Caki2 (cell line): ENCODE results near the gene POMT1. TPM values are rescaled to one million over a fixed set of nuclear protein-coding genes. Genes with fewer than 3 reads are reported as not detected.
"Not testable (repeated sequence)": the region's sequence is repeated elsewhere in the genome, so short reads cannot be mapped to it uniquely, and the experiment has no call there.

Experiments used
- DNase-seq: peaks from one replicate; pipeline ENCODE4 v3.0.0-alpha.2; 2015; ENCODE audit warnings: low read depth
- in situ Hi-C: cut with HindIII; loops from 2 replicates; pipeline ENCODE4 v1.10.0; 2016; ENCODE audit warnings: low sequenced_read_pairs, low pct_unique_long_range_greater_than_20kb, mixed read lengths
- total RNA-seq: library from RNA; depleted of rRNA; stranded (reverse); fragments of >200 nt; shearing (Covaris generic); gene quantifications from 2 replicates; pipeline ENCODE4 v1.2.3, GENCODE V29; 2014; ENCODE audit warnings: low replicate concordance

POMT1 gene
- total RNA-seq, 1 experiment from 2014 or later: 30.9 TPM

GRCh38 chr9:131487621-131488031, 15.1 kb upstream of the POMT1 start:
- in situ Hi-C loops: no loop called here
- DNase-seq: no peak

- DNase-seq: no peak
- in situ Hi-C loops: no loop called here
Observed at GRCh38 chr9:131490514-131490913, 12.2 kb upstream of the POMT1 start.

- in situ Hi-C loops: no loop called here
- DNase-seq: no peak
Observed at GRCh38 chr9:131491001-131491710, 11.6 kb upstream of the POMT1 start.

- no peak for DNase-seq
- in situ Hi-C loops: no loop called here
Observed at GRCh38 chr9:131492070-131492469, 10.6 kb upstream of the POMT1 start.

DNA sequence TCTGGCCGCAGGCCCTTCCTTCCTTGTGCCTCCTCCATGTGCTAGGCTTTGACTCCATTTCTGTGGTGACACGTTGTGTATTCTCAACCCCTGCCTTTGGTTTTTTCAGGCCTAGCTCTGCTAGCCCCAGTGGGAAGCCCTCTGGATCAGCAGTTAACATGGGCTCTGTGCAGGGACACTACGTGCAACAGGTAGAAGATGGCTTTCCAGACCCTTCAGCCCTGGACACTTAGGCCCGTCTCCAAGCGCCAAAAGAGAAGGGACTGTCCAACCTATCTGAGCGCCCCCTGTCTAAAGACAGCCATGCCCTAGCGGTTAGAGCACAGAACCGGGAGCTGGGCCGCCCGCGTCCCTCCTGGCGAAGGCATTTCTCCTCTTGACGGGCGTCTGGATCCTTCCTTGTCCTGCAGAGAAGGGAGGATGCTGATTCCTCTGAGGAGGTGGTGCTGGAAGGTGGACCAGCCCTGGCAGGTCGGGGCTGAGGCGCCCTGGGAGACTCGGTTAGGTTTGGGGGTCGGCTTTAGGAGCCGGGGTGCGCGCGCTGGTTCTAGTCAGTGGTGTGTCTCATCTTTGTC, 8.3 kb upstream of the POMT1 start:
- DNase-seq: no peak
- in situ Hi-C loops: no loop called here

DNA sequence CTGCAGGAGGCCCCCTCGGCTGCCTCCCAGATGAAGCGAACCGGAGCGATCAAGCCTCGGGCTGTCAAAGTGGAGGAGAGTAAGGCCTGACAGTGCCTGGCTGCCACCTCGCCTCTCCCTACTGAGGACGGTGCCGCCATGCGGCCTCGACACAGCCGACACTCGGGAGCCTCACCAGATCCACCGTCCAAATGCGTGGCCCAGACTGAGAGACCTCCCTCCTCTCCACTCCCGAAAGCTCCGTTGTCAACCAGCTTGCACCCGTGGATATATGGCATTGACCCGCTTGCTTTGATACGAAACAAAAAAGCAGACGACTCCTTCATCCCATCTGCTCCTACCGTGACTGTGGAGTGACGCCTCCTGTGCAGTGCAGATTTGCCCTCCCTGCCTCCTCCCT, 6.9 kb upstream of the POMT1 start:
- in situ Hi-C loops: no loop called here
- DNase-seq: no peak

DNA sequence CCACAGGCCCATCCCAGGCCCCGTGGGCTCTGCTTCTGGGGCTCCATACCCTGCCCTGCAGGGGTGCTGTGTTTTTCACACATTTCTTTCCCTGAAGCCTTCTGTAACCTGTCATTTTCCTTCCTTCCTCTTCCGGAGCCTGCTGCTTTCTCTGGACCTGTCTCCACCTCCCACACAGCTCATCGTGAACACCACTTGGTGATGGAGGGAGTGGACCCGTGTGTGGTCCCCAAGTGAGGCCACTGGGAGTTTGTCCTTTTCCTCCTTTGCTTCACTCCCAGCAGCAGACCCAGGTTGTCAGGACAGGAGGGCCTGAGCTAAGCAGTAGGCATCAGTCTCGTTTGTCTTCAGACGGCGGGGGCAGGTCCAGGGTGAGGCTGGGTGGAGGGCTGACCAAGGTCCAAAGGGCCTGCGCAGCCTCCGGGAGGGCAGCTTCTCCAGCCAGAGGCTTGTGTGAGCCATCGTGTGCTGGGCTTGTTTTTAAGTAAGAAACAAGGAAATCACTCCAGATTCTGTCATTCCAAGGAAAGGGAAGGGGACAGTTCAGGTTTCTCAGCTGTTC, 5.8 kb upstream of the POMT1 start:
- in situ Hi-C loops: no loop called here
- no peak for DNase-seq

GRCh38 chr9:131499254-131499767, 3.4 kb upstream of the POMT1 start:
- in situ Hi-C loops: no loop called here
- DNase-seq: no peak

GRCh38 chr9:131500377-131500776, 2.3 kb upstream of the POMT1 start:
- no peak for DNase-seq

GRCh38 chr9:131500939-131501541, 1.7 kb upstream of the POMT1 start:
- in situ Hi-C loops: no loop called here
- DNase-seq: peak; percentile 30

More at GRCh38 chr9:131500377-131500776, 2.3 kb upstream of the POMT1 start:
- in situ Hi-C loops: no loop called here

DNA sequence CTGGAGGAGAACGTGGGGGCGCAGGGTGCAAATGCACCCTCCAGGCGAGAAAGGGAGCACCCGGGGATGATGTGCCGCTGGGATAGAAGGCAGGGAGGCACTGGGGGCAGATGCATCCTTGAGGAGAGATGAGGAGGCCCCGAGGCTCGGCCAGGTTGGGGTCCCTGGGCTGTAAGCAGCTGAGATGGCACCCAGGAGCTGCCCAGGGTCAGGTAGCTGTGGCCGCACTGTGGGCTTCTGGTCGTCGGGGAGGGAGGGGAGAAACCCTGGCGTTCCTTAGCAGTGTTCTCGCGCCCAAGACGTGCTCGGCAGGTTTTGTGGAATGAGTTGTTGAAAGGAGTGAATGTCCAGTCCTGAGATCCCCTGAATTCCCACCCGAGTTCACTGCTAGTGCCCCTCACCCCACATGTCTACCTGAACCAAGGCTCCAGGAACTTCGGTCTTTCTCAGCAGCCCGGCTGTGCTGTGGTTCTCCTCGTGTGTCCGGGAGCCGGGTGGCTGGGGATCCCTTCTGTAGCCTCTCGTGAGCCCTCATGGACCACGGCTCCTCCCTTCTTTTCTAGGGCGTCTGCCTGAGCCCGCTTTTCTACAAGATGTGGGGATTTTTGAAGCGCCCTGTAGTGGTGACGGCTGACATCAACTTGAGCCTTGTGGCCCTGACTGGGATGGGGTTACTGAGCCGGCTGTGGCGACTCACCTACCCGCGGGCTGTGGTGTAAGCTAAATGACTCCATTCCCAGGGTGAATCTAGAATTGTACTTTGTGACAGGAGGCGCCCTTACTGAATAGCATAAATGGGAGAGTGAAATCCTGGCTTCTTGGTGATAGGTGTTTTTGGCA, 1.1 kb downstream of the POMT1 start:
- in situ Hi-C loops: no loop called here
- DNase-seq: peak; percentile 41

DNA sequence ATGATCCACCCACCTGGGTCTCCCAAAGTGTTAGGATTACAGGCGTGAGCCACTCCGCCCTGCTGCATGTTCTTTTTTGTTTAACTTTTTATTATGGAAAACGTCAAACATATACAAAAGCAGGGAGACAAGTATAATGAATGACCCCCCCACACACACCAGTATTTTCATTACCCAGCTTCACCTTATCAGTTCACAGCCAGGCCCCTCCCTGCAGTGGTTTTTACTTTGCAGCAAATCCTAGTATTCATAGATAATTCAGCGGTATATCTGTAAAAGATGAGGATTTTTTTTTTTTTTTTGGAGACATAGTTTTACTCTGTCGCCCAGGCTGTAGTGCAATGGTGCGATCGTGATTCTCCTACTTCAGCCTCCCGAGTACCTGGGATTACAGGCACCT, 2.3 kb downstream of the POMT1 start:
- in situ Hi-C loops: no loop called here
- DNase-seq: no peak

DNA sequence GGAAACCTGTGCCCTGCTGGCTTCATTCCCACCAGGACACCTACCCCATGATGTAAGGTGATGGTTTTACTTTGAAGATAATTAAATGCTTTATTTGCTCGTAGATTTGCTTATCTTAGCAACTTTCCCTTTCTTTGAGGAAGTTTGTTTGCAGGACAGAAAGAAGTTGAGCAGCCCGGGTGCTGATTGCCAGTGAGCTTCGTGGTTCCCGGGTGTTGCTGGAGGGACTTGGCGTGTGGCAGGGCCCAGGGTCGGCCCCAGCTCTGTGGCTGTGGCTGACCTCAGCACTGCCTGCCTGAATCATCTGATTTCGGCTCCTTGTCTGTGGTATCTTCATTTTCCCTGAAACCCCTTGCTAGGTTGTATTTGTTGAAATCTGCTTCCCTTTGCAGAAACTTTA, 8.7 kb downstream of the POMT1 start:
- in situ Hi-C loops: no loop called here
- no peak for DNase-seq

- no peak for DNase-seq
- in situ Hi-C loops: no loop called here
Observed at GRCh38 chr9:131511880-131512279, 9.2 kb downstream of the POMT1 start.

DNA sequence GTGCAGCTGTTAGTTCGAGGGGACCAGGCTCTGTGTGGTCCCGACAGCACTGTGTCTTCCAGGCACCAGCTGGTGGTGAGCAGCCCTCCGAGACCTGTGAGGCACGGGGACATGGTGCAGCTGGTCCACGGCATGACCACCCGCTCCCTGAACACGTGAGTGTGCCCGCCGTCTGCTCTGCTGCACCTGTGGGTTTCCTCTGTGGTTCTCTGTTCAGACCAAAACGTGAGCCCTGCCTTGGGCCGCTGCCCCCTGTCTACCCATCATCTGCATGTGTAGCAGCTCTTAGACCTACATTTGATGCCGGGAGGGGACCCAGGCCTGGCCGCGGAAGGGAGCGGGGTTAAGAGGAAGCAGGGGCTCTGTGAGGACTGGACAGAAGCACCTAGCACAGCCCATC, 10.5 kb downstream of the POMT1 start:
- DNase-seq: no peak
- in situ Hi-C loops: no loop called here

- DNase-seq, in situ Hi-C loops: not testable (repeated sequence)
Observed at GRCh38 chr9:131515559-131516031, 12.9 kb downstream of the POMT1 start.

DNA sequence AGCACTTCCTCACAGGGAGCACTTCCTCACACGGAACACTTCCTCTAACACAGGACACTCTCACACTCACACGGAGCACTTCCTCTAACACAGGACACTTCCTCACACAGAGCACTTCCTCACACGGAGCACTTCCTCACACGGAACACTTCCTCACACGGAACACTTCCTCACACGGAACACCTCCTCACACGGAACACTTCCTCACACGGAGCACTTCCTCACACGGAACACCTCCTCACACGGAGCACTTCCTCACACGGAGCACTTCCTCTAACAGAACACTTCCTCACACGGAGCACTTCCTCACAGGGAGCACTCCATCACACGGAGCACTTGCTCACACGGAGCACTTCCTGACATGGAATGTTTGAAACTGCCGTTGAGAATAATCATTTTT, 13.4 kb downstream of the POMT1 start:
- in situ Hi-C loops: no loop called here
- no peak for DNase-seq

GRCh38 chr9:131516930-131517329, 14.2 kb downstream of the POMT1 start:
- in situ Hi-C loops: no loop called here

More at GRCh38 chr9:131516930-131517329, 14.2 kb downstream of the POMT1 start:
- DNase-seq: no peak
